BE2C (cell line): Measurements from ENCODE around the gene RAB31.

Source experiments
- DNase-seq: peaks from one replicate; pipeline ENCODE4 v3.0.0-alpha.2; 2020
- H3K27me3 ChIP-seq: fragments of 250-450 bp; sonication (Bioruptor Pico); 2 replicates; pipeline ENCODE4 v1.5.1; 2020; ENCODE audit warnings: mild to moderate bottlenecking
- H3K36me3 ChIP-seq: fragments of 250-450 bp; sonication (Bioruptor Pico); 2 replicates; pipeline ENCODE4 v1.5.1; 2020; ENCODE audit warnings: mild to moderate bottlenecking
- H3K4me1 ChIP-seq: fragments of 250-450 bp; sonication (Bioruptor Pico); 2 replicates; pipeline ENCODE4 v1.5.1; 2020
- H3K4me3 ChIP-seq: 2 replicates; pipeline ENCODE4 v1.5.1; 2011; ENCODE audit warnings: low read depth, low read length
- H3K9me3 ChIP-seq: fragments of 250-450 bp; sonication (Bioruptor Pico); 2 replicates; pipeline ENCODE4 v1.5.1; 2020
- TF ChIP-seq, protein P1 (sequence below): IDR thresholded peaks from 2 replicates; pipeline ENCODE4 v1.5.1; 2012; ENCODE audit warnings: mild to moderate bottlenecking, low read depth, low read length

The RAB31 gene

DNA sequence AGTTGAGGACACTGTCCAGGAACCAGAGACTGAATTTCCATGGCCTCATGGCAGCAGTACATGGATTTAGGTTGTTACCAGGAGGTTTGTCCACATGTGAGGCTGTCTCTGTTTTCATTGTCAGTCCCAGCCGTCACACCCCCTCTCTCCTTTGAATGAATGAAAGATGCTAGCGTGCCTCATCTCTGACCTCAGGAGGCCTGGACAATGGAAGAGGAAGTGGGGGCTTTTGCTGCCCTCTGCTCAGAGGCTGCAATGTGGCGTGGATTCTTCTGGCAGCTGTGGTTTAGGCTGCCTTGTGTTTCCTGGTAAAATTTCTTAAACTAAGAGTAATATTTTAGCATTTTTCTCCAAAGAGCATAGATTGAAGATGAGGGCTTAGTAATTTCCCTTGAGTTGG lies 47.5 kb downstream of the RAB31 start:
- no peak for DNase-seq
- TF ChIP-seq, protein P1, sequence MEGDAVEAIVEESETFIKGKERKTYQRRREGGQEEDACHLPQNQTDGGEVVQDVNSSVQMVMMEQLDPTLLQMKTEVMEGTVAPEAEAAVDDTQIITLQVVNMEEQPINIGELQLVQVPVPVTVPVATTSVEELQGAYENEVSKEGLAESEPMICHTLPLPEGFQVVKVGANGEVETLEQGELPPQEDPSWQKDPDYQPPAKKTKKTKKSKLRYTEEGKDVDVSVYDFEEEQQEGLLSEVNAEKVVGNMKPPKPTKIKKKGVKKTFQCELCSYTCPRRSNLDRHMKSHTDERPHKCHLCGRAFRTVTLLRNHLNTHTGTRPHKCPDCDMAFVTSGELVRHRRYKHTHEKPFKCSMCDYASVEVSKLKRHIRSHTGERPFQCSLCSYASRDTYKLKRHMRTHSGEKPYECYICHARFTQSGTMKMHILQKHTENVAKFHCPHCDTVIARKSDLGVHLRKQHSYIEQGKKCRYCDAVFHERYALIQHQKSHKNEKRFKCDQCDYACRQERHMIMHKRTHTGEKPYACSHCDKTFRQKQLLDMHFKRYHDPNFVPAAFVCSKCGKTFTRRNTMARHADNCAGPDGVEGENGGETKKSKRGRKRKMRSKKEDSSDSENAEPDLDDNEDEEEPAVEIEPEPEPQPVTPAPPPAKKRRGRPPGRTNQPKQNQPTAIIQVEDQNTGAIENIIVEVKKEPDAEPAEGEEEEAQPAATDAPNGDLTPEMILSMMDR = no peak
- no peaks in the 10 kb centered on the region for H3K36me3 ChIP-seq
- H3K4me3 ChIP-seq = no peak overlapping the region
- no peaks in the 10 kb centered on the region for H3K9me3 ChIP-seq
- no peaks in the 10 kb centered on the region for H3K27me3 ChIP-seq
- H3K4me1 ChIP-seq = no peaks in the 10 kb centered on the region

DNA sequence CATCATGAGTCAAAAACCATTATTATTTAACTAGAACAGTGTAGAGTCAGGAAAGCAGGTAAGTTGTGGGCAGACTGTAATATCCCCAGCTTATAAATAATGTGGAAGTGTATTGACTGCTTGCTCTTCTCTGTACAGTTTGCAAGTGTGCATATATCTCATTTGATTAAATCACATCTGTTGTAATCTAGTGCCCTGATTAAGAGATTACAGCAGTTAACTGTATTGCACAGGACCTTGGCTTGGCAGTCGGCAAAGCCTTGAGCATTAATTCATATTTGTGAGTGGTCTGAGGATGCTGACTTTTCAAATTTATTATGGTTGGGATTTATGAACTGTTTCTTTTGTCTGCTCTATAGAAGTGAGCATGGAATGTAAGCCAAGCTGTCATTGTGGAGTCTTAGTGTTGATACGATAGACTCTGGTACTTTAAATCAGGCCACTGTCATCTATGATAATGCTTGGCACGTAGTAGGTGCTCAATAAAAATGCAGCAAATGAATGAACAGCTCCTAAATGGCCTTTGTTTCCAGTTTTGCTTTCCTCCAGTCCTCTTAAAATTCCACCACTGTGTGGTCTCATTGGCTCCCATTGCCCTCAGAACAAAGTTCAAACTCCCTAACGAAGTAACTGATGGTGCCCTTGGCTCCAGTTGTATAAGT lies 48.3 kb downstream of the RAB31 start:
- H3K9me3 ChIP-seq = no peaks in the 10 kb centered on the region
- no peaks in the 10 kb centered on the region for H3K36me3 ChIP-seq
- no peaks in the 10 kb centered on the region for H3K4me1 ChIP-seq
- TF ChIP-seq, protein P1 = no peak
- no peaks in the 10 kb centered on the region for H3K27me3 ChIP-seq
- DNase-seq = no peak
- H3K4me3 ChIP-seq = no peak overlapping the region

DNA sequence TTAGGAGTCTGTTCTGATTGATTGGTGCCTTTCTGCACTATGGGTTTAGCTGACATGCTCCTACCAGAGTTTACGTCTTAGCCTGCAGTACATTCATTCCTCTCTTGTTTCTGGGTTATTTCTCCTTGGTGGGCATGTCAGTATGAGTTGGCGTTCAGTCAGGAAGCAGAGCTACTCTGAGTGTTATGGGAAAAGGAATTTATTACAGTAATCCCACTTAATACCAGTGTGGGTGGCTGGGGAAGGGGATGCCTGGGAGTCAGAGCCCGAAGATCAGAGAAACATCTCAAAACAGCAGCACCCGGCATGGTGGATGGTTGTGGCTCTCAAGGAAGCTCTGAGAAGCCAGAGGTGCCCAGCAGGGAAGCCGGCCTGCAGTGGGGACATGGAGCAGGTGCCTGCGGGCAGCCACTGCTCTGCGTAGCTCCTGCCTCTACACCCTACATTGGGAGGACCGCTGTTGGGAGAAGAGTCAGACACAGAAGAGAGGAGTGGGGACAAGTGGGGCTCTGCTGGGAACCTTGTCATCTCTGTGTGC lies 48.9 kb downstream of the RAB31 start:
- DNase-seq = no peak
- H3K4me3 ChIP-seq = no peak overlapping the region
- H3K27me3 ChIP-seq = no peaks in the 10 kb centered on the region
- H3K4me1 ChIP-seq = no peaks in the 10 kb centered on the region
- no peaks in the 10 kb centered on the region for H3K36me3 ChIP-seq
- TF ChIP-seq, protein P1 = no peak
- H3K9me3 ChIP-seq = no peaks in the 10 kb centered on the region

DNA sequence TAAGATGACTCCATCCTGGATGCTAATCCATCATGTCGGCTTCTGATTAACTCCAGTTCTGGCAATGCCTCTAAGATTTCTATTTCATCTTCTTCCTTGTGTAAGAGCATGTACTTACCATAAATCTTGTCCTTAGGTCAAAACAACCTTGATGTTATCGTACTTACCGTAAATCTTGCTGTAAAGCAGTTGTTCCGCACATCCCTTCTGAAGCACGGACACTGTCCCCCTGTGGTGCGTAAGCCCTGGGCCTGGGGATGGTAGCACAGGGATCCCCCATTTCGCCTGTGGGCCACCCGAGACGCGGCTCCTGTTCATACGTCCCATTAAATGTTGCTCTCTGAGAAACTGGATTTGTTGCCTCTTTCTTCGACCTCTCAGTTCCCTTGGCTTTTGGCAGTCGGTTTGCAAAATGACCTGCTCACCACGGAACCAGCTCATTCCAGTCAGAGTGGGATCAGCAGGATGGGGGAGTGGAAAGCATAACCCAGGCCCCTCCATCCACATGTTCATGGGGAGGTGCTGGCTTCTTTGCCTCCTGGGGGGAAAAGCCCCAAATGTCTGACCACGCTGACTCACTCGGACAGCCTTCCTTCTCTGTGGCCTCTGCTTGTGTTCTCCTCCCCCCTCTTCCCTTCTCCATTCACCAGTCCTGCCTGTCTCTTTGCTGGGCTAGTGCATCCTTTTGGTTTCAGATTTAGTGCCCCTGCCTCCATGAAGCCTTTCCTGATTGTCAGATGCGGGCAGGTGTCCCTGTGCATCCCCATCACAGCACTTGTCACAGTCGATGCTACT lies 49.9 kb downstream of the RAB31 start:
- no peaks in the 10 kb centered on the region for H3K27me3 ChIP-seq
- TF ChIP-seq, protein P1 = no peak
- H3K9me3 ChIP-seq = no peaks in the 10 kb centered on the region
- H3K4me1 ChIP-seq = no peaks in the 10 kb centered on the region
- no peak overlapping the region for H3K4me3 ChIP-seq
- no peaks in the 10 kb centered on the region for H3K36me3 ChIP-seq
- no peak for DNase-seq

DNA sequence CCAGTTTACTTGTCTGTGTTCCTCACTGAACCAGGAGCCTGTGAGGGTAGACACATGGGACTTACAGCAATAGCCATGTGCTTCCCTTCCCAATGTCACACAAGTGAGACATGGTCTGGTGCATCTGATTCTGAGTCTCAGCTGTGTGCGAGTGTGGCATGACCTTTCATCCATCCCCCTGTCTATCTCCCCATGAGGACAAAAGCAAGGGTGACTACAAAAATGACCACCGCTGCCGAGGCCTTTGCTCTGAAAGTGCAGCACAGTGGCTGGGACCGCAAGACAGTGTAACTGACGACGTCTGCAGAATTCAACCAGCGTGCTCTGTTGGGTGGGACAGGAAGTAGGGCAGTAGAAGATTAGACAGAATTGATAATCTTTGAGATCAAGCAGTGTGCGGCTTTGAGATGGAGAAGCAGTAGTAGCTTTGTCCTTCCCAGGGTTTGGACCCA lies 50.5 kb downstream of the RAB31 start:
- Histone ChIP-seq H3K4me3 (no peak overlapping the region), H3K27me3 (no peaks in the 10 kb centered on the region), H3K9me3 (no peaks in the 10 kb centered on the region), H3K4me1 (no peaks in the 10 kb centered on the region), H3K36me3 (no peaks in the 10 kb centered on the region)
- DNase-seq = no peak
- TF ChIP-seq, protein P1 = no peak

DNA sequence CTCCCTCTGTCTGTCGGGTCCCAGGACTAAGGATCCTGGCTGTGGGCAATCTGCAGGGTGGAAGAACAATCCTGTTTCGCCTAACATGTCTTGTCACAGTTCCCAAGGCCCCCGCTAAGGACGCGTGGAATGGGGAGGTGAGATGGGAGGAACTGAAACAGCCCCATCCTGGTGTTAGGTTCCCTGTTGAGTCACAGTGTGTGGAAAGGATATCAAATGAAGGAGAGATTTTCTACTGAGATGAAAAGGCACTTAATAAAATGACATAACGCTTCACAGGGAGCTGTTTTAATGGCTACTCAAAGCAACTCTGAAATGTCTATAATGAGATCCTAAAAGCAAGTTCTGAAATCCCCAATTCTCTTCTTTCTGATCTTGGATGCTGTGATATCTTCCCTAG lies 52.5 kb downstream of the RAB31 start:
- Histone ChIP-seq H3K27me3 (no peaks in the 10 kb centered on the region), H3K36me3 (no peaks in the 10 kb centered on the region), H3K9me3 (no peaks in the 10 kb centered on the region), H3K4me3 (no peak overlapping the region), H3K4me1 (no peaks in the 10 kb centered on the region)
- TF ChIP-seq, protein P1 = no peak
- DNase-seq = no peak
